DMS53 treated with DMSO at 0.1 percent for 48 hours (cell line): ENCODE results near the gene HTR6.
A peak's percentile ranks its signal among the peaks of the same experiment; 100 is the strongest.
"Not testable (repeated sequence)": the region's sequence is repeated elsewhere in the genome, so short reads cannot be mapped to it uniquely, and the experiment has no call there.

Source experiments
- DNase-seq: peaks from one replicate; lab custom pipeline; 2025; ENCODE audit not compliant: unreplicated experiment; lab: John Stamatoyannopoulos, UW

The HTR6 gene

GRCh38 chr1:19637606-19638005 is 27.1 kb upstream of the HTR6 start:
- no peak for DNase-seq

- not testable (repeated sequence) for DNase-seq
These were observed 25.4 kb upstream of the HTR6 start for GRCh38 chr1:19639228-19639627.

GRCh38 chr1:19639999-19640362 is 24.7 kb upstream of the HTR6 start:
- no peak for DNase-seq

GRCh38 chr1:19640363-19641316 is 24.0 kb upstream of the HTR6 start:
- no peak for DNase-seq

- DNase-seq, result peak; percentile 55
These were observed 21.6 kb upstream of the HTR6 start for GRCh38 chr1:19643121-19643520.

GRCh38 chr1:19643602-19644394 is 20.9 kb upstream of the HTR6 start, which contains the start of gene NBL1:
Gene NBL1, plus strand, starts transcription at chr1:19644311. Its CDS starts 10,720 bp downstream, at chr1:19655031.
- peak; percentile 43 for DNase-seq

GRCh38 chr1:19644395-19644680 is 20.3 kb upstream of the HTR6 start:
- DNase-seq, result no peak

GRCh38 chr1:19644681-19645410 is 19.8 kb upstream of the HTR6 start:
- no peak for DNase-seq

GRCh38 chr1:19645411-19646251 is 19.0 kb upstream of the HTR6 start:
- no peak for DNase-seq

- no peak for DNase-seq
These were observed 18.0 kb upstream of the HTR6 start for GRCh38 chr1:19646377-19647319.

GRCh38 chr1:19647643-19648042 is 17.0 kb upstream of the HTR6 start:
- DNase-seq, result no peak

GRCh38 chr1:19648239-19648638 is 16.4 kb upstream of the HTR6 start:
- no peak for DNase-seq

GRCh38 chr1:19648689-19649088 is 16.0 kb upstream of the HTR6 start:
- DNase-seq, result no peak

- no peak for DNase-seq
These were observed 14.1 kb upstream of the HTR6 start for GRCh38 chr1:19650416-19651140.

- no peak for DNase-seq
These were observed 13.4 kb upstream of the HTR6 start for GRCh38 chr1:19651141-19651737.

- DNase-seq, result peak; percentile 74
These were observed 10.3 kb upstream of the HTR6 start for GRCh38 chr1:19654386-19654785.

- DNase-seq, result no peak
These were observed 9.6 kb upstream of the HTR6 start for GRCh38 chr1:19654886-19655717.

GRCh38 chr1:19655718-19656080 is 9.0 kb upstream of the HTR6 start:
- no peak for DNase-seq
